CD14-positive monocyte (primary cell): ENCODE data around the gene DEAF1. TPM values are rescaled to one million over a fixed set of nuclear protein-coding genes. Genes with fewer than 3 reads are reported as not detected.

ENCODE experiments used
- DNase-seq, 3 donors: peaks; one replicate each; pipeline ENCODE4 v3.0.0-alpha.2; 2011 to 2022
- H2AFZ ChIP-seq: 2 replicates; pipeline ENCODE4 v1.6.0; 2012; ENCODE audit warnings: mild to moderate bottlenecking, low read depth, low read length, inconsistent platforms; ENCODE audit not compliant: insufficient read depth, poor library complexity, severe bottlenecking
- H3K27ac ChIP-seq, 2 donors: 1 replicate in 1 of 2; 2 replicates in 1 of 2; pipeline ENCODE4 v1.5.1; 2012 to 2013; ENCODE audit warnings: low read length in 2 of 2, control low read depth in 1 of 2, inconsistent platforms in 1 of 2, low read depth in 1 of 2, mild to moderate bottlenecking in 1 of 2
- H3K27me3 ChIP-seq, 2 donors: one replicate each; pipeline versions ENCODE4 v1.6.0 to v1.6.1; 2011 to 2013; ENCODE audit warnings: low read length in 2 of 2; ENCODE audit not compliant: control insufficient read depth in 2 of 2, insufficient read depth in 2 of 2
- H3K36me3 ChIP-seq, 2 donors: replicated peaks in 1 of 2; 1 replicate in 1 of 2; 2 replicates in 1 of 2; pipeline versions ENCODE4 v1.5.1 to v1.6.1; 2012 to 2013; ENCODE audit warnings: low read length in 2 of 2, control low read depth in 1 of 2, inconsistent platforms in 1 of 2, mild to moderate bottlenecking in 1 of 2; ENCODE audit not compliant: insufficient read depth in 2 of 2, control insufficient read depth in 1 of 2
- H3K4me1 ChIP-seq, 2 donors: 1 replicate in 1 of 2; 2 replicates in 1 of 2; pipeline versions ENCODE4 v1.5.1 to v1.6.1; 2012 to 2013; ENCODE audit warnings: low read length in 2 of 2, control low read depth in 1 of 2, inconsistent platforms in 1 of 2, mild to moderate bottlenecking in 1 of 2, moderate library complexity in 1 of 2; ENCODE audit not compliant: insufficient read depth in 2 of 2, control insufficient read depth in 1 of 2
- H3K4me2 ChIP-seq: replicated peaks from 2 replicates; pipeline ENCODE3; 2012; ENCODE audit warnings: low read length, moderate library complexity, mild to moderate bottlenecking; ENCODE audit not compliant: poor library complexity, severe bottlenecking; ENCODE audit errors: extremely low read depth
- H3K4me3 ChIP-seq, 3 experiments: fragments of 200-600 bp in 1 of 3; sonication (generic) in 1 of 3; replicated peaks in 1 of 3; 1 replicate in 2 of 3; 2 replicates in 1 of 3; pipeline ENCODE4 v1.5.1; 2011 to 2013; ENCODE audit warnings: low read length in 3 of 3, mild to moderate bottlenecking in 3 of 3, control low read depth in 2 of 3, low read depth in 2 of 3, inconsistent platforms in 1 of 3, moderate library complexity in 1 of 3
- H3K79me2 ChIP-seq: 2 replicates; pipeline ENCODE4 v1.6.0; 2012; ENCODE audit warnings: mild to moderate bottlenecking, control low read depth, inconsistent platforms, low read length, moderate library complexity; ENCODE audit not compliant: insufficient read depth
- H3K9ac ChIP-seq: 2 replicates; pipeline ENCODE4 v1.6.0; 2017; ENCODE audit warnings: low read length, mild to moderate bottlenecking; ENCODE audit not compliant: insufficient read depth, poor library complexity, severe bottlenecking
- H3K9me3 ChIP-seq, 2 donors: replicated peaks in 1 of 2; 1 replicate in 1 of 2; 2 replicates in 1 of 2; pipeline versions ENCODE4 v1.5.1 to v1.6.1; 2012 to 2013; ENCODE audit warnings: low read length in 2 of 2, control low read depth in 1 of 2; ENCODE audit not compliant: control insufficient read depth in 1 of 2, insufficient read depth in 1 of 2
- H4K20me1 ChIP-seq: 2 replicates; pipeline ENCODE4 v1.6.0; 2012; ENCODE audit warnings: mild to moderate bottlenecking, low read length, control low read depth, moderate library complexity; ENCODE audit not compliant: insufficient read depth
- H3K27ac Mint-ChIP-seq, 7 donors: one replicate each; pipeline ENCODE4 v1.8.0; 2020; ENCODE audit warnings: mild to moderate bottlenecking in 7 of 7, mixed read lengths in 7 of 7, moderate library complexity in 6 of 7, inconsistent platforms in 2 of 7
- H3K27me3 Mint-ChIP-seq, 3 donors: one replicate each; pipeline ENCODE4 v1.8.0; 2021 to 2022; ENCODE audit warnings: low read depth in 3 of 3, mild to moderate bottlenecking in 3 of 3, mixed read lengths in 3 of 3, moderate library complexity in 3 of 3, inconsistent platforms in 1 of 3
- H3K36me3 Mint-ChIP-seq, 2 donors: one replicate each; pipeline ENCODE4 v1.8.0; 2020; ENCODE audit warnings: mixed read lengths in 2 of 2, inconsistent platforms in 1 of 2, mild to moderate bottlenecking in 1 of 2
- H3K4me1 Mint-ChIP-seq: one replicate; pipeline ENCODE4 v1.8.0; 2020; ENCODE audit warnings: mild to moderate bottlenecking, mixed read lengths
- H3K4me3 Mint-ChIP-seq, 2 donors: one replicate each; pipeline ENCODE4 v1.8.0; 2020; ENCODE audit warnings: mild to moderate bottlenecking in 2 of 2, mixed read lengths in 2 of 2, moderate library complexity in 1 of 2
- H3K9me3 Mint-ChIP-seq, 7 donors: one replicate each; pipeline ENCODE4 v1.8.0; 2020 to 2022; ENCODE audit warnings: mixed read lengths in 7 of 7, mild to moderate bottlenecking in 6 of 7, moderate library complexity in 6 of 7, inconsistent platforms in 2 of 7
- CTCF ChIP-seq: fragments of 200-600 bp; IDR thresholded peaks from one replicate; pipeline ENCODE4 v1.8.0; 2022; ENCODE audit warnings: antibody characterized with exemption, mild to moderate bottlenecking
- WGBS: methylation state at CpG from one replicate; pipeline ENCODE4 v1.1.5; 2013; ENCODE audit warnings: missing lambda C conversion rate; ENCODE audit not compliant: insufficient coverage; 5-methylcytosine and 5-hydroxymethylcytosine counted together
- intact Hi-C, 2 donors: fragments of 100-400 bp; cut with micrococcal nuclease; formaldehyde crosslinking; loops; one replicate each; pipeline versions ENCODE4 v1.15.0 to v1.15.1; 2023
- polyA plus RNA-seq, 3 donors: library from polyadenylated mRNA; depleted of rRNA in 1 of 3; unstranded in 2 of 3; stranded (reverse) in 1 of 3; fragments of 300-500 nt in 2 of 3; fragments of >200 nt in 1 of 3; fragmentation: Illumina TruSeq in 2 of 3; gene quantifications; 1 replicate in 2 of 3; 2 replicates in 1 of 3; pipeline ENCODE4 v1.2.3, GENCODE V29; 2012 to 2021

The DEAF1 gene
- polyA plus RNA-seq, 3 donors, result 18.0 to 22.3 (median 22.2) TPM

- Histone ChIP-seq H3K79me2 (peaks cover 5% of the 10 kb centered on the region), H3K4me3 (no peak overlapping the region), H3K27ac (no peak overlapping the region), H3K36me3 (peaks cover 35 to 49% of the 10 kb centered on the region in 2 donors), H3K27me3 (no peaks in the 10 kb centered on the region), H2AFZ (no peak overlapping the region), H4K20me1 (peaks cover 16% of the 10 kb centered on the region), H3K9ac (no peak overlapping the region), H3K4me2 (no peak overlapping the region), H3K9me3 (no peaks in the 10 kb centered on the region), H3K4me1 (no peaks in the 10 kb centered on the region)
- intact Hi-C loops, result no loop called here
- peaks cover 0 to 2% (median 0%) of the 10 kb centered on the region in 7 donors for H3K9me3 Mint-ChIP-seq
- DNase-seq, result no peak
- H3K27me3 Mint-ChIP-seq, result peaks cover 1 to 4% (median 2%) of the 10 kb centered on the region in 3 donors
- H3K4me3 Mint-ChIP-seq, result no peak overlapping the region
- H3K4me1 Mint-ChIP-seq, result peaks cover 5% of the 10 kb centered on the region
- TF ChIP-seq CTCF, result no peak
- 100% methylated on average over 4 of the region's 15 CpGs for WGBS
- no peak overlapping the region for H3K27ac Mint-ChIP-seq
- peaks cover 39 to 73% of the 10 kb centered on the region in 2 donors for H3K36me3 Mint-ChIP-seq
These were observed 29.8 kb downstream of the DEAF1 start for GRCh38 chr11:665062-665703.

- no peak overlapping the region for H3K4me3 Mint-ChIP-seq
- H3K4me1 ChIP-seq, result no peaks in the 10 kb centered on the region
- no peaks in the 10 kb centered on the region for H3K9me3 ChIP-seq
- peaks cover 56 to 72% of the 10 kb centered on the region in 2 donors for H3K36me3 ChIP-seq
- peaks cover 0 to 2% (median 0%) of the 10 kb centered on the region in 7 donors for H3K9me3 Mint-ChIP-seq
- no peaks in the 10 kb centered on the region for H3K27me3 ChIP-seq
- H3K4me2 ChIP-seq, result no peak overlapping the region
- H3K9ac ChIP-seq, result no peak overlapping the region
- H2AFZ ChIP-seq, result no peak overlapping the region
- peak; percentile 46 to 57 (median 48) for DNase-seq
- no peak overlapping the region for H3K27ac ChIP-seq
- peaks cover 16% of the 10 kb centered on the region for H4K20me1 ChIP-seq
- peaks cover 5% of the 10 kb centered on the region for H3K4me1 Mint-ChIP-seq
- intact Hi-C loops, result loop anchor here (1.0 to 5.0 kb wide), 3 partner anchors 60 to 102 kb away; no protein-coding TSS in a partner anchor
- H3K36me3 Mint-ChIP-seq, result peaks cover 51 to 84% of the 10 kb centered on the region in 2 donors
- H3K4me3 ChIP-seq, result no peak overlapping the region
- peak; percentile 85 for TF ChIP-seq CTCF
- H3K27me3 Mint-ChIP-seq, result peaks cover 2 to 4% (median 3%) of the 10 kb centered on the region in 3 donors
- H3K27ac Mint-ChIP-seq, result peak overlapping the region in 1 of 7 donors; percentile 30
- peaks cover 5% of the 10 kb centered on the region for H3K79me2 ChIP-seq
- 77% methylated on average over 13 of the region's 15 CpGs for WGBS
These were observed 32.2 kb downstream of the DEAF1 start for GRCh38 chr11:662689-663274.
